Heart right ventricle (tissue), 16 donors: ENCODE results near the gene MATN3. TPM values are rescaled to one million over a fixed set of nuclear protein-coding genes. Genes with fewer than 3 reads are reported as not detected.

Source experiments
- ATAC-seq, 8 donors: fragments of 200-7000 bp; cut with Tn5 transposase; one replicate each; pipeline ENCODE4 v1.9.1; 2020; ENCODE audit warnings: mild to moderate bottlenecking in 8 of 8, moderate library complexity in 8 of 8, moderate number of reproducible peaks in 1 of 8
- DNase-seq, 2 donors: peaks; one replicate each; pipeline ENCODE4 v3.0.0-alpha.2; 2020
- H3K27ac ChIP-seq, 10 donors: fragments of 200-600 bp; sonication (generic) in 2 of 10; one replicate each; pipeline versions ENCODE4 v1.5.0 to v1.8.0; 2020 to 2022; ENCODE audit warnings: mild to moderate bottlenecking in 3 of 10
- H3K27me3 ChIP-seq, 7 donors: fragments of 200-600 bp; one replicate each; pipeline ENCODE4 v1.8.0; 2021 to 2022; ENCODE audit warnings: mild to moderate bottlenecking in 2 of 7
- H3K36me3 ChIP-seq, 9 donors: fragments of 200-600 bp; sonication (generic) in 1 of 9; one replicate each; pipeline versions ENCODE4 v1.5.0 to v1.8.0; 2020 to 2022; ENCODE audit warnings: mild to moderate bottlenecking in 2 of 9
- H3K4me1 ChIP-seq, 9 donors: fragments of 200-600 bp; sonication (generic) in 1 of 9; one replicate each; pipeline versions ENCODE4 v1.5.0 to v1.8.0; 2020 to 2022; ENCODE audit warnings: mild to moderate bottlenecking in 4 of 9
- H3K4me3 ChIP-seq, 10 donors: fragments of 200-600 bp; sonication (generic) in 2 of 10; one replicate each; pipeline versions ENCODE4 v1.5.0 to v1.8.0; 2020 to 2022; ENCODE audit warnings: mild to moderate bottlenecking in 7 of 10, moderate library complexity in 2 of 10
- H3K9me3 ChIP-seq, 11 donors: fragments of 200-600 bp in 10 of 11; sonication (generic) in 2 of 11; one replicate each; pipeline versions ENCODE4 v1.5.0 to v1.8.0; 2013 to 2022; ENCODE audit warnings: mild to moderate bottlenecking in 2 of 11, control low read depth in 1 of 11, moderate library complexity in 1 of 11
- CTCF ChIP-seq, 9 donors: fragments of 200-600 bp; sonication (generic) in 2 of 9; IDR thresholded peaks; one replicate each; pipeline versions ENCODE4 v1.5.0 to v1.8.0; 2021 to 2022; ENCODE audit warnings: antibody characterized with exemption in 9 of 9, mild to moderate bottlenecking in 5 of 9, moderate library complexity in 1 of 9
- WGBS, 2 donors: extraction: QIAGEN DNeasy Blood & Tissue Kit; methylation state at CpG; one replicate each; pipeline ENCODE4 v1.1.7; 2013; ENCODE audit warnings: inconsistent platforms in 1 of 2; 5-methylcytosine and 5-hydroxymethylcytosine counted together
- intact Hi-C, 10 donors: fragments of 100-400 bp; cut with DNase I; formaldehyde crosslinking; loops; one replicate each; pipeline versions ENCODE4 v1.11.1 to v1.14.2; 2022
- polyA plus RNA-seq, 2 donors: library from polyadenylated mRNA; stranded (reverse); fragments of 200-250 nt; gene quantifications; one replicate each; pipeline ENCODE4 v1.2.3, GENCODE V29; 2013
- total RNA-seq, 10 donors: library from RNA; stranded (reverse); fragmentation: NEBNext Ultra II Directional in 3 of 10; extraction: Animal tissue kit (Norgen Biotek cat#: 25700) in 3 of 10; gene quantifications; one replicate each; pipeline versions ENCODE4 v1.2.1 to v1.2.4, GENCODE V29; 2021 to 2023
- donor health status: Arrhythmogenic right ventricular cardiomyopathy.
- donor health status: ischemic (EF 13 %, LVEDD 7.1; RV severe dilation, severe dysfunction).
- donor health status: healthy with polysubstance abuse.
- donor health status: DM: no; HTN: yes; CAD: no.
- donor health status: DM: no; HTN: no; CAD: no.
- donor health status: ischemic (EF 25% LVEDD 6.9; RV normal size, moderate dysfunction).
- donor health status: ischemic (EF 25% LVEDD 5.7; RV mildly dilated, moderate dysfunction).
- donor health status: healthy.
- donor health status: DM: yes; HTN: yes; CAD: no.
- donor health status: Ischemic cardiomyopathy.
- donor health status: ischemic (EF 35%, LVEDD 5.7; RV mildly dilated, moderate dysfunction).
- donor health status: nonischemic (EF 11% LVEDD 7.7; RV severe dilation, severe dysfunction).
- donor health status: DM: yes; HTN: yes; CAD: no.
- donor health status: PGD.
- donor health status: ischemic (EF 29% LVEDD 5.4; RV normal size, mild dysfunction).
- donor health status: nonischemic (EF 23%, LVEDD 6.1; RV moderate dilation, normal function).

Gene MATN3
- total and polyA plus RNA-seq, 12 donors, result 0.09 to 0.37 (median 0.30) TPM; not detected in 5

GRCh38 chr2:20030224-20030623 is 17.8 kb upstream of the MATN3 start:
- DNase-seq, result no peak
- H3K4me3 ChIP-seq, result no peak overlapping the region
- H3K4me1 ChIP-seq, result peaks cover 0 to 32% (median 17%) of the 10 kb centered on the region in 9 donors
- H3K27me3 ChIP-seq, result no peaks in the 10 kb centered on the region
- TF ChIP-seq CTCF (IDR thresholded peaks at IDR 0.05), result no peak
- H3K36me3 ChIP-seq, result peaks cover 0 to 83% (median 48%) of the 10 kb centered on the region in 9 donors
- intact Hi-C loops, result no loop called here
- H3K9me3 ChIP-seq, result peaks cover 0 to 22% (median 7%) of the 10 kb centered on the region in 11 donors
- no peak for ATAC-seq
- H3K27ac ChIP-seq, result no peak overlapping the region
- 94 to 95% methylated on average over 6 of the region's 6 CpGs for WGBS, 2 donors

DNA sequence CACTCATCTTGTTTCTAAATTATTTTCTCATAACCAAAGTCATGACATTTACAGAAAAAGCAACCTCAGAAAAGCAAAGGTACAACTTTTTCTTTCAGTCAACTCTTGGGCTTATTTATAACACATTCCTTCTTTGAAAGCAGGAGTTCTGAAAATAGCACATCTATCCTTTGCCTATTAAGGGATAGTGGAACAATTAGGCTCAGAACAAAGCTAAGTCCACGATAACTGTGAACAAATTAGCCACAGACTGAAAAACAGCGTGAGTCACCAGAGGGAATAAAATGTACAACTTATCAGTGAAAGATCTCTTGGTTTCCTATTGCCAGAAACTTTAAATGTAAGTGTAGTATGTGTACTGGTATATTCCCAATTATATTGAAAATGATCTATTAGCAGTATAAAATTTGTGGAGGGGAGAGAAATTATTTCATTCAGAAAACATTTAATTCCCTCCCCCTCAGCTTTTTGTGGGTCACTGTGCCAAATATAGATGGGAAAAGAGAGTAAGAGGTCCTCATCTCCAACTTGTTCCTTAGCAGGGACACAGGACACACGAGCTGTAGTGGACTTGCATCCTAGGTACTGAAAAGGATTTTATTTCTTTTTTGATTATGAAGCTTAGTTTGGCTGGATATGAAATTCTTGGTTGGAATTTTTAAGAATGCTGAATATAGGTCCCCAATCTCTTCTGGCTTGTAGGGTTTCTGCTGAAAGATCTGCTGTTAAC is 15.4 kb upstream of the MATN3 start:
- Histone ChIP-seq H3K36me3 (peaks cover 0 to 60% (median 31%) of the 10 kb centered on the region in 9 donors), H3K27me3 (no peaks in the 10 kb centered on the region), H3K9me3 (peaks cover 0 to 22% (median 7%) of the 10 kb centered on the region in 11 donors), H3K27ac (peak overlapping the region in 6 of 10 donors; percentile 12 to 58 (median 39)), H3K4me3 (no peak overlapping the region), H3K4me1 (peaks cover 0 to 16% (median 9%) of the 10 kb centered on the region in 9 donors)
- peak in 2 of 8 donors; percentile 18 to 80 for ATAC-seq
- intact Hi-C loops, result no loop called here
- WGBS, 2 donors, result 50 to 57% methylated on average over 3 of the region's 3 CpGs
- no peak for TF ChIP-seq CTCF (IDR thresholded peaks at IDR 0.05)
- DNase-seq, result no peak

GRCh38 chr2:20027260-20027677 is 14.8 kb upstream of the MATN3 start:
- H3K27me3 ChIP-seq, result no peaks in the 10 kb centered on the region
- TF ChIP-seq CTCF (IDR thresholded peaks at IDR 0.05), result no peak
- ATAC-seq (peak in 1 of 8 donors; percentile 31), DNase-seq (no peak)
- H3K4me1 ChIP-seq, result peaks cover 0 to 16% (median 9%) of the 10 kb centered on the region in 9 donors
- peaks cover 0 to 22% (median 7%) of the 10 kb centered on the region in 11 donors for H3K9me3 ChIP-seq
- intact Hi-C loops, result no loop called here
- H3K27ac ChIP-seq, result peak overlapping the region in 5 of 10 donors; percentile 12 to 58 (median 41)
- no peak overlapping the region for H3K4me3 ChIP-seq
- 61 to 69% methylated on average over 4 of the region's 4 CpGs for WGBS, 2 donors
- H3K36me3 ChIP-seq, result peaks cover 0 to 54% (median 30%) of the 10 kb centered on the region in 9 donors

- 95 to 97% methylated on average over 3 of the region's 3 CpGs for WGBS, 2 donors
- Histone ChIP-seq H3K36me3 (peaks cover 0 to 33% (median 24%) of the 10 kb centered on the region in 9 donors), H3K27ac (no peak overlapping the region), H3K4me3 (no peak overlapping the region), H3K4me1 (peaks cover 0 to 16% (median 9%) of the 10 kb centered on the region in 9 donors), H3K9me3 (peaks cover 0 to 34% (median 7%) of the 10 kb centered on the region in 11 donors), H3K27me3 (no peaks in the 10 kb centered on the region)
- intact Hi-C loops, result no loop called here
- ATAC-seq (no peak), DNase-seq (no peak)
- no peak for TF ChIP-seq CTCF (IDR thresholded peaks at IDR 0.05)
Observed at GRCh38 chr2:20025065-20025786, 12.8 kb upstream of the MATN3 start.
